Right hindlimb (tissue), 1 donor: ENCODE results near the gene DTNA.
"Not testable (repeated sequence)": the region's sequence is repeated elsewhere in the genome, so short reads cannot be mapped to it uniquely, and the experiment has no call there.

Source experiments
- DNase-seq: peaks from one replicate; pipeline ENCODE4 v3.0.0-alpha.2; 2018

Gene DTNA

DNA sequence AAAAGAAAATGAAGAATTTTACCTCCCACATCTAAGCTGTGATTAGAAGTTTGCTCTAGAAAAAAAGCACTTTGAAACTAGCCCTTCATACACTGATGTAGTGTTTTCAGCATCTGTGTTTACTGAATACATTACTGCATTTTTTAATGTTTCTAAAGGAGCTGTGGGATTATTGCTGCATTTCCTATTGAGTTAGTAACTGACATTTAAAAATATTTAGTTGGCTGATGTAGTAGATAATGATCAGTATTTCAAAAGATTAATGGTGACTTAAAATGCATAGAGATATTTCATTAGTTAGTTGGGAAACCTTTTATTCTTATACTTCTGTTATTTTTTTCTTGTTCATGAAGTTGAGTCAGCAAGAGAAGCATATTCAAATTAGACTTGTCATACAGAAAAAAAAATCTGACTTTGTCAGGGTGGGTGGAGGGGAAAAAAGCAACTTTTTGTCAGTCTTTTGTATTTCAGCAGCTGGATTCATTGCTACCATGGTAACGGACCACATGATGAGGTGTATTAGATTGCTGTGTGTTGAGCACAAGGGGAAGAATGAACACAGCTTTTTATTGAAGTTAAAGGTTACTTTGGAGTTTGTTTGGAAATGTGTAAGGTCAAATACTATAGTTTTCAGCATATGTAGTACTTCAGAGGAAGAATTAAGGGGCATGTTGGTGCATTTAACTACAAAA, at the start of gene DTNA:
DTNA (plus strand) TSS at position 549 of the 692 bp plus-strand sequence. CDS start 45,679 bp downstream, outside the sequence.
- peak; percentile 55 for DNase-seq

DNA sequence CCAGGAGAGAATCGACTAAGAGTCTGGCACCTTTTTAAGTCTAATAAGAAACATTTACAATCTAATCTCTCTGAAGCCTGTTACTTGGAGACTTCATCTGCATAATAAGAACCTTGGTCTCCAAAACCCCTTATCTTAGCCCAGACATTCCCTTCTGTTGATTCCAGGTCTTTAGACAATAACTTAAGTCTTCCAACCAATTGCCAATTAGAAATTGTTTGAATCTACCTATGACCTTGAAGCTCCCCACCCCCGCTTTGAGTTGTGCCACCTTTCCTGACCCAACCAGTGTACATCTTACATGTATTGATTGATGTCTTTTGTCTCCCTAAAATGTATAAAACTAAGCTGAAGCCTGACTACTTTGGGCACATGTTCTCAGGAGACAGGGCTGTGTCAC, 49.5 kb upstream of the DTNA start:
- no peak for DNase-seq

DNA sequence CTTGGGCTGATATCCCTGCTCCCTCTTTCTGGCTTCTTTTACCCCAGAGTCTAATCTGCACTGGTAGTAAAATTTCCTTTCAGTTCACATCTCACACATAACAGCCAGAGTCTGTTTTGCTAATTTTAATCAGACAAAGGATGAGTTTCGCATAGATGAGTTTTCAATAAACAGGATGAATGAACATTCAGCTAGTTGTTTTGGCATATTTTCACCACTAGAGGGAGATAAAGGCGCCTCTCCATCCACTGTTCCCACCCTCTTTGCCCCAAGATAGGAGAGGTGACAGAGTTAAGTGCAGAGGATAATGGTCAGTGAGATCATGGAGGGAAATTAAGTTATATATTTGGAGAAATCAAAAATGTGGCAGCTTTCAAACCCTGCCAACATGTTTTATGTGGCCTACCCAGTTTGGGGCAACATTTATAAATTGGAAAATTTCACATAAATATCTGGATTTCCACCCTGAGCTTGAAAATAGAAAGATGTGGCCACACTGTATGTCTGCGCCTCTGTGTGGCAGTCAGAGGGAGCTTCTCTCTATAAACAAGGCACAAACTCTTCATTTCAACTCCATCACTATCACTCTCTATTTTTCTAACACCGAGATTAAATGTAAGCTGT, 48.5 kb upstream of the DTNA start:
- no peak for DNase-seq

DNA sequence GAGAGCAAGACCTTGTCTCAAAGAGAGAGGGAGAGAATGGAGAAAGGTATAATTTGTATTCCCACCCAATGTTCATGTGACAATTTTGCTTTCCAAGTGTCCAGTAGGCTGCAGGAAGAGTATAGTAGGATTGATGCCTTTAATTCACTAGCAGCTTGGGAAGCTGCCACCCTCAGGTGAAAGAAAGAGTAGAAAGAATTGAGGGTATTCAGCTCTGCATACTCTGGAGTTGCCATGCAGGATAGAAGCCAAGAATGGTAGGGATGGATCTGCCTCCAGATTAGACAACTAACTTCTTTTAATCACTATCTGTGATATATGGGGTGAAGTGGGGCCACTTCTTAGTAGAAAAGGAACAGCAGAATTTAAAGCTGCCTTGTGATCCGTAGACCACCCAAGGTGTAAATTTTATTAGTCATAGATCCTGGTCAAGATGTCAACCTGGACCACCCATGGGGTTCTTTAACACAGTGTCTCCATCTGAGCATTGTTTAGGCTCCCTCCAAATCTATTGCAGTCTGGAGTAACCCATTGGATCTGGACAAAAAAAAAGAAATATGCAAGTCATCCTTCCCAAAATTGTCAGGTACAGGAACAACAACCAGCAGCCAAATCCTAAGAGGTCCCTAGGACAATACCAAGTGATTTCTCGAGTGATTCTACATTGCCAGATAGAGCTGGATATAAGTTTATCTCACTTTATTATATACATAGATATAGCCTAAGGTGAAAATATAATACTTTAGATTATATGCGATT, 33.1 kb upstream of the DTNA start:
- DNase-seq: no peak

DNA sequence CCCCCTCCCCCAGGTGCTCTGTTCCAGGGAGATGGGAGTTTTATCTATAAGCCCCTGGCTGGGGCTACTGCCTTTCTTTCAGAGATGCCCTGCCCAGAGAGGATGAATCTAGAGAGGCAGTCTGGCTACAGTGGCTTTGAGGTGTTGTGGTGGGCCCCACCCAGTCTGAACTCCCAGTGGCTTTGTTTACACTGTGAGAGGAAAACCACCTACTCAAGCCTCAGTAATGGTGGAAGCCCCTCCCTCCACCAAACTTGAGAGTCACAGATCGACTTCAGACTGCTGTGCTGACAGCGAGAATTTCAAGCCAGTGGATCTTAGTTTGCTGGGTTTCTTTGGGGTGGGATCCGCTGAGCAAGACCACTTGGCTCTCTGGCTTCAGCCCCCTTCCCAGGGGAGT, 20.3 kb upstream of the DTNA start:
- DNase-seq: not testable (repeated sequence)

DNA sequence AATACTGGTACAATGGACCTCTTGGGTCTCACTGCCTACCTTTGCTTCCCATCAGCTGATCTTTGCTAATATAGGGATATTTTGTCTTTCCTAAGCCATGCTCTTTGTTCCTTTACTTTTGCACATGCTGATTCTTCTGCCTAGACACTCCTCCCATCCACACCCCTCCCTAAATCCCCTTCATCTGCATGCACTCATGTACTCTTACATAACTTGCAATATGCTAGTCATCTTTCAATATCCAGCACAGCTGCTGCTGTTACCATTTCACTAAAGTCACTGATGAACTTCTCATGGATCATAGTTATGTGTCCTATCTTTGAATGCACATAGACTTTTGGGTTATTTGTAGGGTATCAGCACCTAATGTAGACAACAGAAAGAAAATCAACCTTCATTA, 18.5 kb upstream of the DTNA start:
- DNase-seq: no peak

DNA sequence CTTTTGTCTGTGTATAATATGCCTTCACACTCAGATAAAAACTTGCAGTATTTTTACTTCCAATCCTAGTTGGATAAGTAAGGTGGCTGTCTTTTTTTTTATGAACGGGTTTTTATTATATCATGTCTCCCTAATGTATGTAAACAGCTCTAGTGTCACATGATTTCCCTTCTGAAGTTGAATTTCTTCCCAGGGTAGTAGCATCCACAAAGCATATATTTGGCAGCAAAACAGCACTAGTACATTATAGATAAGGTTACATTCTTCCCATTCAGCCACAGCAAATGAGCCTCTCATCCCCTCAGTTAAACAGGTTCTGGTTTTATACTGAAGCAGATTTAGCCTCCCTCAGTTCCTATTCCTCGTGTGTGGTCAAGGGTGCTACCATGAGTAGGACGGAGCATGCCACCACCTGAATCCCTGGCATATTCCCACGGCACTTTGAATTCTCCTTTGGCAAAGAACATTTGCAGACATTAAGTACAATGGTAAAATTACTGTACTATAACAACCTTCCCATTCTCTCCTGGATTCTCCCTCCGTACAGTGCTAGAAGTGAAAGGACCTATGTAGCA, 15.4 kb upstream of the DTNA start:
- DNase-seq: no peak

DNA sequence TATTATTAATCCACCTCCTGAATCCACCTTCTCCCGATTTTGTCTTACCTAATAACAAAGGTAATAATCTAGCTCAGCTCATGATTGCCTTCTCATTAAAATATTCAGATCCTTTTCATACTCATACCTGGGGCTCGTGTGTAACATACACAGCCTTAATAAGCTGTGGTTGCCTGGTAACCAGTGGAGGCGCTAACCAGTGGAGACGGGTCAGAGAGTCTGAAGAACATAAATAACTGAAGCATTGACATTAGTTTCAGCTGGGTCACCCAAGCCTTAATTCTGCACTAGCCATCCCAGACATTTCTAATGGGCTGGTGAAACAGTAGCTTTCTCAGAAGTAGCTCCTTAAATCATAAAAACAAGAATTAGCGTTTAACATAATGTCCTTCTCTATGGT, 14.8 kb upstream of the DTNA start:
- no peak for DNase-seq

DNA sequence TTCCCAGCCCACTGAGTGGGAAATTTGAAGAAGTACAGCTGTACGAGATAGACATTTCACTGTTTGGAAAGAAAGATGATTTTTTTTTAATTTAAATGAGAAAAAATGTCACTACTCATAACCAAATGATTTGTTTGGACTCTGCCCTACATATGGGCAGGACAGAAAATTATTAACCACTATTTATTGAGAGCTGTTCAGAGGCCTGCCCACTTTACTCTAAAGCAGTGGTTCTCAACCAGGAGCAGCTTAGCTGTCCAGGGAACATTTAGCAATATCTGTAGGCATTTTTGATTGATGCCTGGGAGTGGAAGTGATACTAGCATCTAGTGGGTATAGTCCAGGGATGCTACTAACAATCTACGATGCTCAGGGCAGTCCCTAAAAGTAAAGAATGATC, 13.4 kb upstream of the DTNA start:
- DNase-seq: no peak

DNA sequence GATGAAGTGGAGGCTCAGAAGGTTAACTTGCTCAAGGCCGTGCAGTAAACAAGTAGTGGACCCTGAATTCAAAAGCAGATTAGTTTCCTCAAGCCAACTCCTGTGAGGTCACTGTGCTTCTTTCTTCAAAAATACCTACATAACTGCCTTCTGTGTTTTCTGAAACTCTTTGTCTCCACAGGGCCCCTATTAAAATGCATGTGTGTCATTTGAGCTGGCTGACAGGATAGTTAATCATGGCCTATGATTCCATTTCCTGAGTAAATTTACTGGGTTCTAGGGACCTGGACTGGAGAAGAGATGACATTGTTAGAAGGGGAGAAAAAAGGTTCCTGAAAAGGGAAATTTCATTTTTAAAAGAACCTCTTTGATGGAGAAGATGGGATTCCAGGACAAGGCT, 12.9 kb upstream of the DTNA start:
- DNase-seq: no peak

DNA sequence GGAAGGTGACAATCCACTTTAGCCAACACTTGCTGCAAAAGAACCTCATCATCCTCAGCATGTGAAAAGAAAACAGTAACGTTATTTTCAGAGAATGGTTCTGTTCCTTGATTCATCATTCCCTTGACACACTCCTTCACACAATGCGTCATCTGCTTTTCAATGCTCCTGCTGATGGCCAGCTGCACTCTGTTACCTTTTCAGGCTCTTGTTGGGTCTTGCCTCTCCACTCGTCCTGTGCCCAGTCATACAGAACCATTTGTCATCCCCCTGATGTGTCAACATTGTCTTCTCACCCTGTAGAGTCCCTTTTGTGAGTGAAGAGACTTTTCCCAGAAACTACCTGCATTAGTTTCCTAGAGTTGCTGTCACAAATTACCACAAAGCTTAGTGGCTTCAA, 12.2 kb upstream of the DTNA start:
- DNase-seq: no peak

DNA sequence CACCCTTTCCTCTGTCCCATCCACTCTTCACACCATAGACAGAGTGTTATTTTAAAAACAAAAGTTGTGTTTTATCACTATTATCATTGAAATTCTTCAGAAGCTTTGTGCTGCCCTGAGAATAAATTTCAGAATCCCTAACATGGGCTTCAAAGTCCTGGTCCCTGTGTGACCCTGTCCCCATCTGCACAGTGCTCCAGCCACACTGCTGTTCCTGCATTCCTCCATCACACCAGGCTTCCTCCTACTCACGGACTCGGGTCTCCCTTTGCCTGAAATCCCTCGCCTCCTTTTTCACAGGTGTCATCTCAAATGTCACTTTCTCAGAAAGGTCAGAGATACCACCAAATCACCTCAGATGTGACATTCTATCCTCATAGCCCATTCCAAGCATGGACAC, 8.2 kb upstream of the DTNA start:
- DNase-seq: no peak

DNA sequence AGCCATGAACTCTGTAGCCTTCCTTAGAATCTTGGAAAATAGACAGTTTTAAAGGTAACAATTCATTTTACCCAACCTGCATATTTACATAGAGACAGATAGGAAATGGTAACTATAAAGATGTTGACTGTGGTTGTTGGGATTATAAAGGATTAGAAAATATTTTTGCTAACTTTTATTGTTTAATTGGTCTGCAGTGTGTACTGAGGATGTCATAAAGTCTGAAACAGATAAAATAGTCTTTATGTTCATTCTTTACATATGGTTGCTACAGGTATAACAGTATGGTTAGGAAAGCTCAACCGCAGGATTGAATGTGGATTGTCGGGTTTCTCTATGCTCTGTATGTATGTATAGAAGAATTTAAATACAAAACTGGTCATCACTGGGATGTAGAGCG, 7.3 kb upstream of the DTNA start:
- DNase-seq: no peak

DNA sequence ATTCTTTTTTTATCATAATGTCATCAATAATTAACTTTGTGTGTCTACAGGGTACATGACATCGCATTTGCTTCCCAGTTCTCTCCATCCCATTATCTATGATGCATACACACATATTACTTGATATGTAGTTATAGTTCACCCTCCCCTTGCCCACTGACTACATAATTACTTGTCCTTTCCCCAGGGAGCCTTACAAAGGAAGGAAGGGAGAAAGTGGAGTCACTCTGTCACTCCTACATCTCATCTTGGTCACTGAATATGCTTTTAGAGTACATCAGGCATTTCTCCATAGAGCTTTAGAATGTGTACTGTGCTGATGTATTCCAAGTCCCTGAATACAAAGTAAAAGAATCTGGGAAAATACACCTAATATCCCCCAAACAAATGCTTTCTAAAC, 6.0 kb upstream of the DTNA start:
- DNase-seq: no peak

DNA sequence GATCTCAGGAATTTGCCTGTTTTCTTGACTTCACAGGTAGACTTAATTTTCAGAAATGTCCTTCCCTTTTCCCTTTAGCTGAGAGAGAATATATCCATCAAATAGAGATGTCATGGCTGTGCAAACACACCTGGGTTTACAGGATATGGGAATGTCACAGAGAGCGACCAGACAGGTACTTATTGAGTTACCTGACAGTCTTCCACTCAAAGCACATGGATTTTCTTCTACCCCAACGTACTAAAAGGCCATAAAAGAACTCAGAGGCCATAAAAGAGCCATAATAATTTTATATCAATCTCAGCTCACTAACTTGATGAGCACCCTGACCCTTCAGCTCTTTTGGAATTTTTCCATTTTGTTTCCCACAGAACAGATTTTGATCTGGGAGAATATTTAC, 5.3 kb upstream of the DTNA start:
- no peak for DNase-seq

DNA sequence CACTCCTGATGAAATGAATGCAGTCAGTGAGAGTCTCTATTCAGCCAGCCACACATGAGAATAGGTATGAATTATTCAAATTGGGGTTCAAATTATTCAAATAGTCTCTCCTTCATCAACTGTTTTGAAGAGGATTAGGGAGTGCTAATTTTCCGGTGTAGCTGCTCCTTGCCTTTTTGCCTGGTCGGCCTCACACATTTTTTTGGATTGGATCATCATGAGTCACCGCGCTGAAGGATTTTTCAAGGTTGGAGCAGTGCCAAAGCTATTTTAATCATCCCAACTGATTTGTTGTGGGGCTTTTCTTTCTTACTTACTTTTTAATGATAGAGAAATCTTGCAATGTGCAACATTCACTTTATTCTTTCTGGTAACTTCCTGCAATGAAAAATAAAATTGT, 2.4 kb upstream of the DTNA start:
- peak; percentile 65 for DNase-seq

DNA sequence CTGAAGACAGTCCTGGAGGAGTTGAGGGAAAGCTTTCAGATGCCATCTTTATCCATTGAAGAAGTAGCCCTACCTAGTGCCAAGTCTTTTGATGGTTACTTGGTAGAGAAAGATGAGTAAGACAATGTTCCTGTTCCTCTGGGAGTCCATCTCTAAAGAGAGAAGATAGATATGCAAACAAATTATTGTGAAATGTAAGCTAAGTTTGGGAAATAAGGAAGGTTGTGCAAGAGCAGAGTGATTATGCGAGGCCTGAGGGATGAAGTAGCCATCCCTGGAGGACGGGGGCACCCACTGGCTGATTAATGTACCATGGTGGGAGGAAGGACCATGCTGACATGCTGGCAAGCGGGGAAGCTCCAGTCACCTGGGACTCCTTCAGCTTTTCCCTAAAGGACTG, 994 bp upstream of the DTNA start:
- no peak for DNase-seq

DNA sequence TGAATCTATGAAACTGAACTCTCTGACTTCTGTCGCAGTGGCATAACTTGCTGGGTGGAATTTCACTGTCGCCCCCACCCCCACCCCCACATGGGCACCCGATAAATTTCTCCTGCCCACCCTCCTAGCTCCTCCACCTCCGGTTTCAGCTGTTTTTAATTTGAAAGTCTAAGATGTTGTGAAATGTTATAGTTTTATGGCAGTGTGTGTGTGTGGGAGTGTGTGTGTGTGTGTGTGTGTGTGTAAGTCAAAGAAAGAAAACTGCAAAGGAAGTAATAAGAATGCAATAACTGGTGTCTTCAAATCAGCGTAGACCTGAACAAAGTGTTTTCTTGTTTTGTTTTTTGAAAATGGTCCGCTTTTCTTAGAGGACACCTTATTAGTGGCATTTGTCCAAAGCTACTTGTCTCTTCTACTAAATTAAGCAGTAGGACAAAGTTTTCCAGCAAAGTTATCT, 388 bp downstream of the DTNA start:
- DNase-seq: peak; percentile 43

DNA sequence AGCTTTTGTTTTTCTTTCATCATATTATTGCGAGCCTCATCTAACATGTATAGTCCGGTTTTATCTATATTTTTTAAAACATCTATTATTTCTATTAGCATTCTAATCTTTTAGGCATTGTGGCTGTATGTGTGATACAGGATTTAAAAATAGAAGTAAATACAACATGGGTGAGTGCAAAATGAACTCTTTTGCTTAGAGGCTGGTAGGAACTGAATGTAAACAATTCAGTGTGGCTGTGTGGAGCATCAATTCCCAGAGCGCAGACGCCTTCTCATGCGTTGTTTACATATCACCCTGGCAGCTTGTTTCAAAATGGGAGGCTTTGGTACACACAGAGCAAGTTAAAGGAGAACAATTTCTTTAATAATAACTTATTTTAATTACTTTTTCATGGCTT, 836 bp downstream of the DTNA start:
- DNase-seq: peak; percentile 51

DNA sequence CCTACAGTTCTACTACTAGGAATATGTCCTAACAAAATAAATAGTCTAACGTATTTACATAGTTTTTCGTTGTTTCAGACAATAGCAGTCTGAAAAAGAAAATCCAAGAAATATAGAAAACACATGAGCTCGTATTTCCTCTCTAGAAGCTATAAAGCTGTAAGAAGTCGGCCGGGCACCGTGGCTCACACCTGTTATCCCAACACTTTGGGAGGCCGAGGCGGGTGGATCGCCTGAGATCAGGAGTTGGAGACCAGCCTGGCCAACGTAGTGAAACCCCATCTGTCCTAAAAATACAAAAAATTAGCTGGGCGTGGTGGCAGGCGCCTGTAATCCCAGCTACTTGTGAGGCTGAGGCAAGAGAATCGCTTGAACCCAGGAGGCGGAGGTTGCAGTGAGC, 6.0 kb downstream of the DTNA start:
- not testable (repeated sequence) for DNase-seq

DNA sequence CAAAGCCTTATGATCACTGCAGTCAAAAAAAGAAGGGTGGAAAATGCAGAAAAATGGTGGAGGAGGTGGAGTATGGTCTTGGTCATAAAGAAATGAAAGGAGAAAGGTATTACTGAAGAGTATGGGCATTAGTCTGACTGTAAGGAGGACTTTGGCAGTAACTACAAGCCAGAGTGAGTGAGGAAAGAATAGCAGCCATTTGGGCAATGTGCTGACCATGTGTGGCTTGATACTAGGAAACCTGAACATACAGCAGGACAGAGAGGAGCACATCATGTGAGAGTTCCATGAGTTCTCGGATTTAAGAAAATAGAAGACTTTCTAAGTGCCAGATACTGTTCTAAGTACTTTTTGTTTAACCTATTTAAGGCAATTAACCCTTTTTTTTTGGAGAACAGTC, 8.5 kb downstream of the DTNA start:
- DNase-seq: no peak

DNA sequence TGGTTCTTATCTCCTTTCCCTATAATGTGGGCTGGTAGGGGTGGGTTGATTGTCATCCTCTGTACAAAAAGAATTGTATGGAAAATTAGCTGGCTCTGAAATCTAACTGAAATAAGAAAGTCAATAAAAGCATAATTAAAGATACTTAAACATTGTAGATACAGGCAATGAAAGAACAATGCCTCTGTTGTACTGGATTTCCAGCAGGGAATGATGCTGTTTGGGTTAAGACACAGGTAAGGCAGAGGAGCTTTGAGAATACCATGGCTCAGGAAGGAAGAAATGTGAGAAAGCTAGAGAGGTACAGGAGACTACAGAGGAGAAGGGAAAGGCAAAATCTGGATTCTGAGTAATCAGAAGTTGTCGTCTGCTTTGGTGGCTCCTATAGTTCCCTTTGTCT, 10.1 kb downstream of the DTNA start:
- no peak for DNase-seq

DNA sequence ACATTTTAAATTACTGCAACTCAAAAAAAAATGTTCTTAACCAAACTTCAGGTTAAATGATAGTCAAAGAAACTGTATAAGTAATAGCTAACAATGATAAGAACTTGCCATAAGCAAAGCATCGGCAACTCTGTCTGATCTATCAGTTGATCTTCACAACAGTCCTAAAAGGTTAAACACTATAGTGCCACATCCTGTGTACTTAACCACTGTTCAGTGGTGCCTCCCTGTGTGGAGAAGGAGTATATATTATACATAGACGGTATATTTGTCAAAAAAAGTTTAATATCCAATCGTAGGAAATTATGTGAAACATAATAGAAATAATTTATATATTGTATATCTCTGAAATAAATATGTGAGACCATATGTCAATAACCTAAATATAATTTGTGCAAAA, 13.0 kb downstream of the DTNA start:
- DNase-seq: no peak

DNA sequence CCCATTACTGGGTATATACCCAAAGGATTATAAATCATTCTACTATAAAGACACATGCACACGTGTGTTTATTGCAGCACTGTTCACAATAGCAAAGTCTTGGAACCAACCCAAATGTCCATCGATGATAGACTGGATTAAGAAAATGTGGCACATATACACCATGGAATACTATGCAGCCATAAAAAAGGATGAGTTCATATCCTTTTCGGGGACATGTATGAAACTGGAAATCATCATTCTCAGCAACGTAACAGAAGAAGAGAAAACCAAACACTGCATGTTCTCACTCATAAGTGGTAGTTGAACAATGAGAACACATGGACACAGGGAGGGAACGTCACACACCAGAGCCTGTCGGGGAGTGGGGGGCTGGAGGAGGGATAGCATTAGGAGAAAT, 15.6 kb downstream of the DTNA start:
- not testable (repeated sequence) for DNase-seq
